Upper lobe of right lung (tissue), 1 donor: Measurements from ENCODE around the gene ZBTB7C. TPM values are rescaled to one million over a fixed set of nuclear protein-coding genes. Genes with fewer than 3 reads are reported as not detected.
A peak's percentile ranks its signal among the peaks of the same experiment; 100 is the strongest.

Source experiments
- ATAC-seq: fragments of 200-7000 bp; cut with Tn5 transposase; one replicate; pipeline ENCODE4 v1.9.1; 2020; ENCODE audit warnings: mild to moderate bottlenecking, moderate library complexity
- DNase-seq: peaks from one replicate; pipeline ENCODE4 v3.0.0-alpha.2; 2020
- H3K27ac ChIP-seq: fragments of 200-600 bp; one replicate; pipeline ENCODE4 v1.8.0; 2022
- H3K27me3 ChIP-seq: fragments of 200-600 bp; one replicate; pipeline ENCODE4 v1.8.0; 2022; ENCODE audit warnings: mild to moderate bottlenecking
- H3K36me3 ChIP-seq: fragments of 200-600 bp; one replicate; pipeline ENCODE4 v1.8.0; 2022
- H3K4me1 ChIP-seq: fragments of 200-600 bp; one replicate; pipeline ENCODE4 v1.8.0; 2022
- H3K4me3 ChIP-seq: fragments of 200-600 bp; one replicate; pipeline ENCODE4 v1.8.0; 2022; ENCODE audit warnings: mild to moderate bottlenecking
- H3K9me3 ChIP-seq: fragments of 200-600 bp; one replicate; pipeline ENCODE4 v1.8.0; 2022
- CTCF ChIP-seq: fragments of 200-600 bp; IDR thresholded peaks from one replicate; pipeline ENCODE4 v1.8.0; 2022; ENCODE audit warnings: antibody characterized with exemption
- intact Hi-C: fragments of 100-400 bp; cut with DNase I; formaldehyde crosslinking; loops from one replicate; pipeline ENCODE4 v1.11.0; 2022
- total RNA-seq: library from RNA; stranded (reverse); fragmentation: NEBNext Ultra II Directional; extraction: Animal tissue kit (Norgen Biotek cat#: 25700); gene quantifications from one replicate; pipeline ENCODE4 v1.2.1, GENCODE V29; 2021
- donor health status: DM: no; HTN: yes; CAD: no; lungs with severe emphysema.

The ZBTB7C gene
- total RNA-seq, 1 donor from 2014 or later: 17.7 TPM

- peak; percentile 50 for ATAC-seq
Measured at GRCh38 chr18:48428475-48429177, 19.4 kb upstream of the ZBTB7C start.

GRCh38 chr18:48422947-48423378, 13.8 kb upstream of the ZBTB7C start:
- intact Hi-C loops: no loop called here
- TF ChIP-seq CTCF: no peak
- H3K4me3 ChIP-seq: no peak overlapping the region
- ATAC-seq (no peak), DNase-seq (no peak)
- H3K36me3 ChIP-seq: no peaks in the 10 kb centered on the region
- no peaks in the 10 kb centered on the region for H3K4me1 ChIP-seq
- H3K27me3 ChIP-seq: peaks cover 6% of the 10 kb centered on the region
- no peaks in the 10 kb centered on the region for H3K9me3 ChIP-seq
- H3K27ac ChIP-seq: no peak overlapping the region

More at GRCh38 chr18:48428475-48429177, 19.4 kb upstream of the ZBTB7C start:
- Histone ChIP-seq H3K36me3 (no peaks in the 10 kb centered on the region), H3K4me3 (no peak overlapping the region), H3K4me1 (peaks cover 5% of the 10 kb centered on the region), H3K27me3 (no peaks in the 10 kb centered on the region), H3K27ac (no peak overlapping the region), H3K9me3 (no peaks in the 10 kb centered on the region)
- DNase-seq: no peak
- TF ChIP-seq CTCF: no peak
- intact Hi-C loops: no loop called here

GRCh38 chr18:48419277-48420022, 10.3 kb upstream of the ZBTB7C start:
- DNase-seq (no peak), ATAC-seq (no peak)
- Histone ChIP-seq H3K4me1 (no peaks in the 10 kb centered on the region), H3K27ac (no peak overlapping the region), H3K4me3 (no peak overlapping the region), H3K36me3 (no peaks in the 10 kb centered on the region), H3K9me3 (no peaks in the 10 kb centered on the region), H3K27me3 (peaks cover 9% of the 10 kb centered on the region)
- TF ChIP-seq CTCF: peak; percentile 5
- intact Hi-C loops: no loop called here

GRCh38 chr18:48418539-48419276, 9.5 kb upstream of the ZBTB7C start:
- ATAC-seq (peak; percentile 77), DNase-seq (no peak)

More at GRCh38 chr18:48418539-48419276, 9.5 kb upstream of the ZBTB7C start:
- intact Hi-C loops: no loop called here
- Histone ChIP-seq H3K4me1 (no peaks in the 10 kb centered on the region), H3K9me3 (no peaks in the 10 kb centered on the region), H3K4me3 (no peak overlapping the region), H3K27ac (no peak overlapping the region), H3K27me3 (peaks cover 9% of the 10 kb centered on the region), H3K36me3 (no peaks in the 10 kb centered on the region)
- TF ChIP-seq CTCF: no peak
